EL (cell line): ENCODE results near the gene LMOD2.

Source experiments
- DNase-seq: peaks from one replicate; pipeline ENCODE4 v3.0.0-alpha.2; 2016

Gene LMOD2

GRCh38 chr7:123674399-123675180 is 18.9 kb downstream of the LMOD2 start:
- peak; percentile 4 for DNase-seq

- peak; percentile 39 for DNase-seq
Measured at GRCh38 chr7:123675181-123675473, 19.5 kb downstream of the LMOD2 start.

GRCh38 chr7:123677061-123677715 is 21.5 kb downstream of the LMOD2 start:
- no peak for DNase-seq

- DNase-seq, result no peak
Measured at GRCh38 chr7:123679614-123680013, 23.9 kb downstream of the LMOD2 start.

GRCh38 chr7:123680580-123680979 is 24.9 kb downstream of the LMOD2 start:
- DNase-seq, result no peak

GRCh38 chr7:123681561-123681960 is 25.9 kb downstream of the LMOD2 start:
- no peak for DNase-seq

GRCh38 chr7:123682690-123683089 is 27.0 kb downstream of the LMOD2 start:
- peak; percentile 68 for DNase-seq

- DNase-seq, result no peak
Measured at GRCh38 chr7:123687161-123687560, 31.5 kb downstream of the LMOD2 start.

GRCh38 chr7:123687727-123688126 is 32.1 kb downstream of the LMOD2 start:
- no peak for DNase-seq

GRCh38 chr7:123689250-123689649 is 33.6 kb downstream of the LMOD2 start:
- no peak for DNase-seq

- DNase-seq, result no peak
Measured at GRCh38 chr7:123690550-123690949, 34.9 kb downstream of the LMOD2 start.

- no peak for DNase-seq
Measured at GRCh38 chr7:123692471-123692877, 36.8 kb downstream of the LMOD2 start.

GRCh38 chr7:123695944-123696677 is 40.4 kb downstream of the LMOD2 start:
- no peak for DNase-seq

GRCh38 chr7:123705211-123705901 is 49.7 kb downstream of the LMOD2 start:
- no peak for DNase-seq

GRCh38 chr7:123709525-123709924 is 53.9 kb downstream of the LMOD2 start:
- DNase-seq, result no peak

GRCh38 chr7:123710683-123711082 is 55.0 kb downstream of the LMOD2 start:
- no peak for DNase-seq

GRCh38 chr7:123711832-123712293 is 56.2 kb downstream of the LMOD2 start:
- DNase-seq, result no peak

GRCh38 chr7:123712619-123713018 is 57.0 kb downstream of the LMOD2 start:
- DNase-seq, result peak; percentile 53
